GM08714 (cell line): ENCODE results near the gene FARP1.

ENCODE experiments used
- H3K4me3 ChIP-seq: fragments of 200-500 bp; sonication (Bioruptor generic); 2 replicates; pipeline ENCODE4 v1.5.1; 2014; ENCODE audit warnings: mild to moderate bottlenecking, low read length, inconsistent platforms
- ZNF274 ChIP-seq: IDR thresholded peaks from 2 replicates; pipeline ENCODE4 v1.6.1; 2012; ENCODE audit warnings: mild to moderate bottlenecking, low read depth, low read length

Gene FARP1

GRCh38 chr13:98195054-98195791 lies 52.3 kb downstream of the FARP1 start:
- TF ChIP-seq ZNF274: no peak
- H3K4me3 ChIP-seq: no peak overlapping the region

GRCh38 chr13:98198683-98199082 lies 55.8 kb downstream of the FARP1 start:
- no peak for TF ChIP-seq ZNF274
- no peak overlapping the region for H3K4me3 ChIP-seq

GRCh38 chr13:98199480-98199879 lies 56.6 kb downstream of the FARP1 start:
- no peak for TF ChIP-seq ZNF274
- no peak overlapping the region for H3K4me3 ChIP-seq

- no peak overlapping the region for H3K4me3 ChIP-seq
Observed at GRCh38 chr13:98200211-98200878, 57.5 kb downstream of the FARP1 start.

GRCh38 chr13:98201189-98201588 lies 58.3 kb downstream of the FARP1 start:
- no peak for TF ChIP-seq ZNF274
- H3K4me3 ChIP-seq: no peak overlapping the region

More at GRCh38 chr13:98200211-98200878, 57.5 kb downstream of the FARP1 start:
- no peak for TF ChIP-seq ZNF274

- no peak overlapping the region for H3K4me3 ChIP-seq
- no peak for TF ChIP-seq ZNF274
Observed at GRCh38 chr13:98201984-98202383, 59.1 kb downstream of the FARP1 start.

GRCh38 chr13:98203646-98204326 lies 60.9 kb downstream of the FARP1 start:
- TF ChIP-seq ZNF274: no peak
- no peak overlapping the region for H3K4me3 ChIP-seq

GRCh38 chr13:98204546-98204945 lies 61.7 kb downstream of the FARP1 start:
- no peak for TF ChIP-seq ZNF274
- no peak overlapping the region for H3K4me3 ChIP-seq

- no peak overlapping the region for H3K4me3 ChIP-seq
- no peak for TF ChIP-seq ZNF274
Observed at GRCh38 chr13:98206946-98207345, 64.1 kb downstream of the FARP1 start.

GRCh38 chr13:98207416-98207815 lies 64.5 kb downstream of the FARP1 start:
- TF ChIP-seq ZNF274: no peak
- no peak overlapping the region for H3K4me3 ChIP-seq

GRCh38 chr13:98208606-98209005 lies 65.7 kb downstream of the FARP1 start:
- no peak for TF ChIP-seq ZNF274
- H3K4me3 ChIP-seq: no peak overlapping the region

- no peak overlapping the region for H3K4me3 ChIP-seq
Observed at GRCh38 chr13:98212763-98213162, 69.9 kb downstream of the FARP1 start.

GRCh38 chr13:98213354-98213753 lies 70.5 kb downstream of the FARP1 start:
- TF ChIP-seq ZNF274: no peak
- H3K4me3 ChIP-seq: no peak overlapping the region

More at GRCh38 chr13:98212763-98213162, 69.9 kb downstream of the FARP1 start:
- no peak for TF ChIP-seq ZNF274

GRCh38 chr13:98214008-98214643 lies 71.2 kb downstream of the FARP1 start:
- H3K4me3 ChIP-seq: no peak overlapping the region
- no peak for TF ChIP-seq ZNF274

GRCh38 chr13:98214707-98215106 lies 71.8 kb downstream of the FARP1 start:
- TF ChIP-seq ZNF274: no peak
- no peak overlapping the region for H3K4me3 ChIP-seq
